GM12878 (cell line): ENCODE measurements around the gene B3GNT8. TPM values are rescaled to one million over a fixed set of nuclear protein-coding genes. Genes with fewer than 3 reads are reported as not detected.

Source experiments
- ATAC-seq: fragments of 200-7000 bp; cut with Tn5 transposase; 3 replicates; pipeline ENCODE4 v1.9.1; 2020; ENCODE audit warnings: mild to moderate bottlenecking, moderate library complexity
- BruUV-seq: library from RNA; stranded (reverse); fragments of 400-500 nt; replicated peaks from 2 replicates; lab custom pipeline; 2021; lab: Mats Ljungman, UMichigan
- CTCF ChIA-PET: fragments of 300-600 bp; sonication (Branson Sonifier 250); formaldehyde crosslinking; extraction: SDS; loops from one replicate; lab custom pipeline; 2021; ENCODE audit warnings: inconsistent platforms; lab: Yijun Ruan, JAX
- POLR2A ChIA-PET: fragments of 350-600 bp; formaldehyde crosslinking; extraction: SDS; loops from one replicate; lab custom pipeline; 2021; ENCODE audit warnings: inconsistent platforms; lab: Charles Lee
- RAD21 ChIA-PET: fragments of 300-600 bp; sonication (Branson Sonifier 250); formaldehyde crosslinking; loops from one replicate; lab custom pipeline; 2023; ENCODE audit warnings: antibody characterized with exemption; ENCODE audit not compliant: unreplicated experiment; lab: Charles Lee
- SMC1A ChIA-PET: fragments of 300-600 bp; sonication (Branson Sonifier 250); formaldehyde crosslinking; loops from one replicate; lab custom pipeline; 2023; ENCODE audit not compliant: unreplicated experiment, uncharacterized antibody; lab: Charles Lee
- DNase-seq: peaks from one replicate; pipeline ENCODE4 v3.0.0-alpha.2; 2011; ENCODE audit warnings: low read depth, low spot score
- FAIRE-seq: peaks from 3 replicates; lab custom pipeline; 2011; peaks lifted over from hg19 to GRCh38; lab: Jason Lieb, UNC
- H2AFZ ChIP-seq: 2 replicates; pipeline ENCODE4 v1.6.0; 2011; ENCODE audit warnings: low read depth, low read length, control low read depth; ENCODE audit not compliant: control insufficient read depth
- H3K27ac ChIP-seq: 2 replicates; pipeline ENCODE4 v1.5.1; 2011; ENCODE audit warnings: control low read depth; ENCODE audit not compliant: control insufficient read depth, insufficient read depth
- H3K27me3 ChIP-seq, 2 experiments: replicated peaks in 1 of 2; 2 replicates each; pipeline versions ENCODE4 v1.6.0 to v1.6.1; 2011; ENCODE audit warnings: low read length in 1 of 2; ENCODE audit not compliant: control insufficient read depth in 2 of 2, insufficient read depth in 2 of 2
- H3K36me3 ChIP-seq, 2 experiments: 2 replicates each; pipeline ENCODE4 v1.5.1; 2011; ENCODE audit warnings: low read length in 1 of 2; ENCODE audit not compliant: control insufficient read depth in 2 of 2, insufficient read depth in 2 of 2
- H3K4me1 ChIP-seq: 2 replicates; pipeline ENCODE4 v1.6.1; 2011; ENCODE audit warnings: mild to moderate bottlenecking, low read length, moderate library complexity, mixed read lengths; ENCODE audit not compliant: control insufficient read depth, insufficient read depth
- H3K4me2 ChIP-seq: 2 replicates; pipeline ENCODE4 v1.6.0; 2011; ENCODE audit warnings: control low read depth; ENCODE audit not compliant: control insufficient read depth, insufficient read depth
- H3K4me3 ChIP-seq: fragments of 200-600 bp; sonication (generic); 2 replicates; pipeline ENCODE4 v1.5.1; 2016
- H3K79me2 ChIP-seq: 2 replicates; pipeline ENCODE4 v1.6.0; 2011; ENCODE audit warnings: low read length; ENCODE audit not compliant: control insufficient read depth, insufficient read depth
- H3K9ac ChIP-seq: 2 replicates; pipeline ENCODE4 v1.8.0; 2011; ENCODE audit warnings: low read length, control low read depth, mixed read lengths; ENCODE audit not compliant: control insufficient read depth, insufficient read depth
- H3K9me3 ChIP-seq: replicated peaks from 3 replicates; pipeline ENCODE4 v1.5.1; 2011; ENCODE audit warnings: mild to moderate bottlenecking, low read length; ENCODE audit not compliant: control insufficient read depth, insufficient read depth
- H4K20me1 ChIP-seq: 2 replicates; pipeline ENCODE4 v1.6.0; 2011; ENCODE audit not compliant: control insufficient read depth, insufficient read depth
- BCLAF1 ChIP-seq: fragments of 450-650 bp; IDR thresholded peaks from 2 replicates; pipeline ENCODE4 v1.6.1; 2017; ENCODE audit warnings: antibody characterized with exemption, mild to moderate bottlenecking, moderate library complexity
- BHLHE40 ChIP-seq, 2 experiments: fragments of 450-650 bp in 1 of 2; IDR thresholded peaks; 2 replicates each; pipeline ENCODE4 v1.6.1; 2011 to 2017; ENCODE audit warnings: low read depth in 2 of 2, borderline replicate concordance in 1 of 2, improper control_type of control experiment in 1 of 2, low read length in 1 of 2, mild to moderate bottlenecking in 1 of 2
- IRF3 ChIP-seq: fragments of 450-650 bp; IDR thresholded peaks from 2 replicates; pipeline ENCODE4 v1.6.1; 2014; ENCODE audit warnings: mild to moderate bottlenecking
- JUND ChIP-seq: IDR thresholded peaks from 2 replicates; pipeline ENCODE4 v1.6.1; 2012; ENCODE audit warnings: low read depth, mild to moderate bottlenecking, low read length, improper control_type of control experiment, moderate library complexity
- NKRF ChIP-seq: fragments of 450-650 bp; conservative IDR thresholded peaks from 2 replicates; pipeline ENCODE4 v1.6.1; 2017; ENCODE audit warnings: mild to moderate bottlenecking, moderate library complexity
- RAD51 ChIP-seq: fragments of 450-650 bp; IDR thresholded peaks from 2 replicates; pipeline ENCODE4 v1.6.1; 2016; ENCODE audit warnings: moderate library complexity, mild to moderate bottlenecking, inconsistent platforms
- SP1 ChIP-seq: IDR thresholded peaks from one replicate; pipeline ENCODE4 v1.6.1; 2011; ENCODE audit warnings: low read depth, low read length
- SUPT20H ChIP-seq: IDR thresholded peaks from 2 replicates; pipeline ENCODE4 v1.6.1; 2011; ENCODE audit warnings: low read depth, mild to moderate bottlenecking, low read length, moderate library complexity, borderline replicate concordance; ENCODE audit not compliant: control insufficient read depth
- TCF12 ChIP-seq: IDR thresholded peaks from 2 replicates; pipeline ENCODE4 v1.6.1; 2011; ENCODE audit warnings: low read depth, mild to moderate bottlenecking, low read length
- USF1 ChIP-seq: IDR thresholded peaks from 2 replicates; pipeline ENCODE4 v1.6.1; 2011; ENCODE audit warnings: borderline replicate concordance, low read depth, mild to moderate bottlenecking, moderate library complexity, mixed read lengths, low read length; ENCODE audit not compliant: insufficient read depth; ENCODE audit errors: extremely low read length
- USF2 ChIP-seq: IDR thresholded peaks from 2 replicates; pipeline ENCODE4 v1.6.1; 2011; ENCODE audit warnings: low read depth, low read length, improper control_type of control experiment, borderline replicate concordance
- WGBS: methylation state at CpG from one replicate; pipeline ENCODE4 v1.1.6; 2016; ENCODE audit warnings: low lambda C conversion rate; ENCODE audit not compliant: insufficient replicate concordance, insufficient coverage; ENCODE audit errors: missing lambda C conversion rate; 5-methylcytosine and 5-hydroxymethylcytosine counted together
- in situ Hi-C: fragments of 300-500 bp; cut with MboI; formaldehyde crosslinking; loops from 9 replicates; pipeline ENCODE4 v1.14.3; 2018; ENCODE audit warnings: mixed read lengths
- intact Hi-C: fragments of 100-400 bp; cut with micrococcal nuclease; formaldehyde crosslinking; loops from one replicate; pipeline ENCODE4 v1.14.2; 2022; ENCODE audit not compliant: unreplicated experiment
- polyA plus RNA-seq, 11 experiments: library from polyadenylated mRNA; depleted of rRNA in 4 of 11; unstranded in 6 of 11; stranded (reverse) in 5 of 11; fragments of >200 nt; fragmentation: Nextera tagmentation in 4 of 11; fragmentation: Illumina TruSeq in 1 of 11; extraction: Ambion mirVana in 4 of 11; extraction: Trizol in 1 of 11; gene quantifications; 1 replicate in 1 of 11; 2 replicates in 10 of 11; pipeline versions ENCODE4 v1.2.1 to v1.2.3, GENCODE V29; 2011 to 2016; ENCODE audit warnings: inconsistent platforms in 2 of 11, missing spikeins in 2 of 11, low read depth in 1 of 11
- total RNA-seq, 4 experiments: library from RNA; depleted of rRNA in 3 of 4; stranded (reverse); fragments of >200 nt in 3 of 4; fragmentation: Illumina TruSeq in 1 of 4; extraction: Trizol in 1 of 4; gene quantifications; 2 replicates each; pipeline versions ENCODE4 v1.2.1 to v1.2.3, GENCODE V29; 2013 to 2021

The B3GNT8 gene
- total and polyA plus RNA-seq, 10 of the 15 experiments (the other 5 are each of a cell fraction or from before 2014, with no cell fraction given), result 0.06 to 1.2 (median 0.31) TPM; not detected in 4

DNA sequence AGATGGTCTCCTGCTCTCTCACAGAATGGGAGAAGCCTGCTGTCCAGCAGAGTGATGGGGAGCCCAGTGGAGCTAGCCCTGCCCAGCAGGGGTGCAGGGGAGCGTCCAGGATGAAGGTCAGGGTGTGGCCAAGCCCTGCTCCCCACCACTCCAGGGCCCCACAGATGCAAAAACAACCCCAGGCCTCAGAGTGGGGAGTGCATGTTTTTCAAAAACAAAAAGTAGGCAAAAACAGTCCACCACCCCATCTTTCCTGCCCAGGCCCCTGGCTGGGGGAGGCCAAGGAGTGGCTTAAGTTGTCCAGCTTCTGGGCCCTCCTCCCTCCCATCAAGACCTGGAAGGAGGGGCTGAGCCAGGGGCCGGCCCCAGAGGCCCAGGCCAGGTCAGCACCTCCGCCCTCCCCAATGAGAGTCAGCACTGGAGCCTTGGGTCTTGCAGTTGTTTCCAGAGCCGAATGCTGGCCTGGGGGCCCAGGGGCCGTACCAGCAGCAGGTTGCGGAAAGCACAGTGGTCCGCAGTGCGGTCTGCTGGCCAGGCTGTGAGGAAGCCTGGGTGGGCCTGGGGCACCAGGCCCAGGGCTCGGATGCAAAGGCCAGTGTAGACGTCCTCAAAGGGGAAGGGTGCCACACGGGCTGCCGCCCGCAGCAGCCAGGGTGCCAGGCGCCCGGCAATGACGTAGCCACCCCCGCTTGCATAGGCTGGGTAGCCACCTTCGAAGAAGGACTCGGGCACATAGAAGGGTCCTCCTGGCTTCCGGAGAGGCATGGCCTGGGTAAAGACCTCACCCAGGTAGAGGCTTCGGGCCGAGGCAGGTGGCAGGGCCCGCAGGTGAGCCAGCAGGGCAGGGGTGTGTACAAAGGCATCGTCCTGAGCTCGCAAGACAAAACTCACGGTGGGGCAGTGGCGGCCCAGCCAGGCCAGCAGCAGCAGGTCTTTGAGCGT lies 1.7 kb downstream of the B3GNT8 start:
- Histone ChIP-seq H4K20me1 (no peaks in the 10 kb centered on the region; the same call in 1 of the 2 replicates), H3K4me1 (peaks cover 9% of the 10 kb centered on the region), H2AFZ (no peak overlapping the region), H3K4me3 (no peak overlapping the region), H3K9ac (no peak overlapping the region), H3K27me3 (no peaks in the 10 kb centered on the region), H3K79me2 (no peaks in the 10 kb centered on the region; the same call in 1 of the 2 replicates), H3K4me2 (no peak overlapping the region), H3K9me3 (no peaks in the 10 kb centered on the region), H3K36me3 (peaks cover 4 to 16% of the 10 kb centered on the region in 2 experiments), H3K27ac (no peak overlapping the region)
- FAIRE-seq, result no peak
- no peak for DNase-seq
- in situ Hi-C loops (no loop called here), intact Hi-C loops (no loop called here)
- SMC1A ChIA-PET, result no interaction called here
- CTCF ChIA-PET, result no interaction called here
- RAD21 ChIA-PET, result no interaction called here
- POLR2A ChIA-PET, result interaction anchor here (0.5 to 1.1 kb wide), 2 partner anchors 76 to 131 kb away, joined by 3 to 8 read pairs; no protein-coding TSS in a partner anchor
- ATAC-seq, result no peak
- BruUV-seq, result no TSS peak
- 87% methylated on average over 23 of the region's 28 CpGs for WGBS
- TF ChIP-seq USF1 (no peak), IRF3 (no peak), TCF12 (no peak), SP1 (no peak), USF2 (no peak), BCLAF1 (no peak), SUPT20H (no peak), RAD51 (no peak), NKRF (no peak), JUND (no peak), BHLHE40 (IDR thresholded peaks at IDR 0.05; ENCODE audit: borderline replicate concordance in 1 of 2, low read depth in 2 of 2, low read length in 1 of 2) (no peak)
